ENCODE data around the gene SYDE1.

DNA sequence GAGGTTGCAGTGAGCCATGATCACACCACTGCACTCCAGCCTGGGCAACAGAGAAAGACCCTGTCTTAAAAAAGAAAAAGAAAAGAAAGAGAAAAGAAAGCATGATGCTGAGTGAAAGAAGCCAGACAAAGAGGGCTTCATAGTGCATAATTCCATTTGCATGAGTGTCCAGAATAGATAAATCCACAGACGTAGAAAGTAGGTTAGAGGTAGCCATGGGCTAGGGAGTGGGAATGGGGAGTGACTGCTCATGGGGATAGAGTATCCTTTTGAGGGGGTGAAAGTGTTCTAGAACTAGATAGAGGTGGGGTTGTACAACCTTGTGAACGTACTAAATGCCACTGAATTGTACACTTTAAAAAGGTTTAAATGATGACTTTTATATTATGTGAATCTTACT is 32.8 kb upstream of the SYDE1 start:
- TF ChIP-seq POLR2AphosphoS5 (IDR thresholded peaks at IDR 0.05; ENCODE audit: low read depth, low read length) (no peak), PAX5 (IDR thresholded peaks at IDR 0.05; ENCODE audit: insufficient read depth, low read length, severe bottlenecking) (no peak), SPI1 (IDR thresholded peaks at IDR 0.05; ENCODE audit: low read depth, low read length) (no peak), TAF1 (IDR thresholded peaks at IDR 0.05; ENCODE audit: low read depth, low read length) (no peak), POLR2A (IDR thresholded peaks at IDR 0.05; ENCODE audit: low read depth, low read length) (no peak)

Measured in GM12891 (cell line).